Panc1 (cell line): Measurements from ENCODE around the gene BRI3BP. TPM values are rescaled to one million over a fixed set of nuclear protein-coding genes. Genes with fewer than 3 reads are reported as not detected.

Experiments used
- ATAC-seq: fragments of 200-7000 bp; cut with Tn5 transposase; 2 replicates; pipeline ENCODE4 v1.9.1; 2020; ENCODE audit warnings: mild to moderate bottlenecking, moderate library complexity
- BruUV-seq: library from RNA; stranded (reverse); fragments of 400-500 nt; replicated peaks from 2 replicates; lab custom pipeline; 2021; lab: Mats Ljungman, UMichigan
- CTCF ChIA-PET: fragments of 300-600 bp; sonication (Branson Sonifier 250); formaldehyde crosslinking; loops from one replicate; lab custom pipeline; 2022; ENCODE audit warnings: antibody characterized with exemption; lab: Charles Lee
- POLR2A ChIA-PET: fragments of 300-600 bp; sonication (Branson Sonifier 250); formaldehyde crosslinking; loops from one replicate; lab custom pipeline; 2022; ENCODE audit warnings: antibody characterized with exemption; lab: Charles Lee
- DNase-seq: peaks from one replicate; pipeline ENCODE4 v3.0.0-alpha.2; 2010; ENCODE audit warnings: low read depth, low spot score
- H3K27ac ChIP-seq: 2 replicates; pipeline ENCODE4 v1.5.1; 2011; ENCODE audit warnings: mild to moderate bottlenecking, low read length, inconsistent platforms
- H3K27me3 ChIP-seq: fragments of 200-500 bp; sonication (Bioruptor generic); 2 replicates; pipeline ENCODE4 v1.6.0; 2014; ENCODE audit warnings: low read length, inconsistent platforms; ENCODE audit not compliant: control insufficient read depth, insufficient read depth
- H3K36me3 ChIP-seq: fragments of 200-500 bp; sonication (Bioruptor generic); 2 replicates; pipeline ENCODE4 v1.5.1; 2014; ENCODE audit warnings: inconsistent platforms, mild to moderate bottlenecking, low read length, moderate library complexity; ENCODE audit not compliant: control insufficient read depth, insufficient read depth
- H3K4me1 ChIP-seq: 2 replicates; pipeline ENCODE4 v1.5.1; 2011; ENCODE audit warnings: inconsistent platforms, mild to moderate bottlenecking, low read length, moderate library complexity; ENCODE audit not compliant: control insufficient read depth, insufficient read depth
- H3K4me3 ChIP-seq, 2 experiments: 2 replicates each; pipeline ENCODE4 v1.5.1; 2011 to 2012; ENCODE audit warnings: low read depth in 2 of 2, low read length in 2 of 2, mild to moderate bottlenecking in 2 of 2, inconsistent platforms in 1 of 2, moderate library complexity in 1 of 2
- H3K9me3 ChIP-seq: fragments of 200-500 bp; sonication (Bioruptor generic); 2 replicates; pipeline ENCODE4 v1.5.1; 2014; ENCODE audit warnings: low read depth, mild to moderate bottlenecking, inconsistent platforms, low read length, moderate library complexity; ENCODE audit not compliant: control insufficient read depth, insufficient read depth
- POLR2AphosphoS5 ChIP-seq: IDR thresholded peaks from 2 replicates; pipeline ENCODE4 v1.6.1; 2012; ENCODE audit warnings: mild to moderate bottlenecking, low read depth, low read length, moderate library complexity
- REST ChIP-seq, 2 experiments: IDR thresholded peaks; 2 replicates each; pipeline ENCODE4 v1.6.1; 2011 to 2012; ENCODE audit warnings: low read depth in 2 of 2, control low read depth in 1 of 2, low read length in 1 of 2, mild to moderate bottlenecking in 1 of 2, moderate library complexity in 1 of 2; ENCODE audit not compliant: insufficient read depth in 1 of 2
- SIN3A ChIP-seq: IDR thresholded peaks from 2 replicates; pipeline ENCODE4 v1.6.1; 2012; ENCODE audit warnings: low read depth, mild to moderate bottlenecking, low read length, moderate library complexity, borderline replicate concordance; ENCODE audit not compliant: insufficient read depth
- TCF7L2 ChIP-seq: IDR thresholded peaks from 2 replicates; pipeline ENCODE4 v1.6.1; 2011; ENCODE audit warnings: mild to moderate bottlenecking, low read depth, low read length, inconsistent platforms
- in situ Hi-C: cut with HindIII; loops from 2 replicates; pipeline ENCODE4 v1.10.0; 2016; ENCODE audit warnings: low sequenced_read_pairs, low pct_unique_long_range_greater_than_20kb
- intact Hi-C: fragments of 100-400 bp; cut with micrococcal nuclease; formaldehyde crosslinking; loops from one replicate; pipeline ENCODE4 v1.10.0; 2022; ENCODE audit not compliant: unreplicated experiment
- total RNA-seq: library from RNA; stranded (reverse); gene quantifications from one replicate; pipeline ENCODE4 v1.2.1, GENCODE V29; 2021; ENCODE audit not compliant: unreplicated experiment
- TF ChIP-seq, protein P1 (sequence below): fragments of 450-650 bp; IDR thresholded peaks from 2 replicates; pipeline ENCODE4 v1.5.1; 2017; ENCODE audit warnings: mild to moderate bottlenecking

The BRI3BP gene
- total RNA-seq, 1 experiment from 2014 or later, result 35.1 TPM

DNA sequence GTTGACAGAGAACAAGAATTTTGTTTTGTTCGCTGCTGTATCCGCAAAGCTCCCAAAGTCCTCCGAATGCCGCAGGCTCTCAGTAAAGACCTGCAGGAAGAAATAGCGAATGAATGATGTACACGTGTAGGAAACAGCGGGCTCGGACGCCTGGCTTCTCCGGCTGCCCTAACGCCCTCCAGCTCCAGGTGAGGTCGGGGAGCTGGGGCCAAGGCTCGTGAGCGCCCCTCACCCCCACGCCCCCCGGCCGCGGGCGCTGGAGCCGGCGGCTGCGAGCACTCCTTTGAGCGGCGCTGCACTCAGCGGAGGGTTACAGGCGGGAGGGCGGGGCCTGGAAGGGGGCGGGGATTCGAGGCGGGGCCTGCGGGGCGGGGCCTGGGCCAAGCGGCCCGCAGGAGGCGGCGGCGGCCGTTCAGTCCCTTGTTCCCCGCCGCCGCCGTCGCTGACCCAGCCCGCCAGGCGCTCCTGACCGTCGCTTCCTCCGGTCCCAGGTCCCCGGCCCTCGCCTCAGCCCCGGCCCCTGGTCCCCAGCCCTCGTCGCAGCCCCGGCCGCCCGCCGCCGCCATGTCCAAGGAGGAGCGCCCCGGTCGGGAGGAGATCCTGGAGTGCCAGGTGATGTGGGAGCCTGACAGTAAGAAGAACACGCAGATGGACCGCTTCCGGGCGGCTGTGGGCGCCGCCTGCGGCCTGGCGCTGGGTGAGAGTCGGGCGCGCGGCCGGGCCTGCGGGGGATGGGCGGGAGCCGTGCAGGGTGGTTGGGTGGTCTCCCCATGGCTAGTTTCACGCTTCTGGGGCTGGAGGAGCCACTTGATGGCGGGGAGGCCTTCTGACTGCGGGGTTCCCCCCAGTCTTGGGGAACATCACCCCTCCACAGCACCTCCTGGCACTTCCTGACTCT lies 71.8 kb downstream of the BRI3BP start, which contains the start of gene AACS:
AACS (plus strand) TSS at position 415 of the 898 bp plus-strand sequence; CDS start at position 565, 150 bp downstream.
- BruUV-seq, result no TSS peak
- no peaks in the 10 kb centered on the region for H3K9me3 ChIP-seq
- ChIA-PET POLR2A (interaction anchor here (0.6 kb wide), 1 partner anchor 160 kb away, joined by 3 read pairs; no protein-coding TSS in a partner anchor), CTCF (interaction anchor here (1.0 kb wide), 1 partner anchor 72 kb away, joined by 3 read pairs; the partner anchor contains the start of gene BRI3BP)
- peak within 1 kb of the TSS; percentile 82 to 87 for H3K4me3 ChIP-seq
- in situ Hi-C loops (no loop called here), intact Hi-C loops (no loop called here)
- peak; percentile 54; the same call in 1 of the 2 replicates for TF ChIP-seq SIN3A
- no peak for TF ChIP-seq REST (IDR thresholded peaks at IDR 0.05; ENCODE audit: insufficient read depth in 1 of 2, low read depth in 2 of 2, low read length in 1 of 2)
- TF ChIP-seq POLR2AphosphoS5, result peak; percentile 47; the same call in 1 of the 2 replicates
- TF ChIP-seq, protein P1, sequence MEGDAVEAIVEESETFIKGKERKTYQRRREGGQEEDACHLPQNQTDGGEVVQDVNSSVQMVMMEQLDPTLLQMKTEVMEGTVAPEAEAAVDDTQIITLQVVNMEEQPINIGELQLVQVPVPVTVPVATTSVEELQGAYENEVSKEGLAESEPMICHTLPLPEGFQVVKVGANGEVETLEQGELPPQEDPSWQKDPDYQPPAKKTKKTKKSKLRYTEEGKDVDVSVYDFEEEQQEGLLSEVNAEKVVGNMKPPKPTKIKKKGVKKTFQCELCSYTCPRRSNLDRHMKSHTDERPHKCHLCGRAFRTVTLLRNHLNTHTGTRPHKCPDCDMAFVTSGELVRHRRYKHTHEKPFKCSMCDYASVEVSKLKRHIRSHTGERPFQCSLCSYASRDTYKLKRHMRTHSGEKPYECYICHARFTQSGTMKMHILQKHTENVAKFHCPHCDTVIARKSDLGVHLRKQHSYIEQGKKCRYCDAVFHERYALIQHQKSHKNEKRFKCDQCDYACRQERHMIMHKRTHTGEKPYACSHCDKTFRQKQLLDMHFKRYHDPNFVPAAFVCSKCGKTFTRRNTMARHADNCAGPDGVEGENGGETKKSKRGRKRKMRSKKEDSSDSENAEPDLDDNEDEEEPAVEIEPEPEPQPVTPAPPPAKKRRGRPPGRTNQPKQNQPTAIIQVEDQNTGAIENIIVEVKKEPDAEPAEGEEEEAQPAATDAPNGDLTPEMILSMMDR, result no peak
- peak; percentile 54; the same call in 1 of the 2 replicates for TF ChIP-seq TCF7L2
- no peak for DNase-seq
- ATAC-seq, result peak; percentile 97
- H3K36me3 ChIP-seq, result no peaks in the 10 kb centered on the region
- H3K4me1 ChIP-seq, result 0 out of 2 replicates have a peak, but pooled peaks cover 3% of the 10 kb centered on the region
- H3K27me3 ChIP-seq, result no peaks in the 10 kb centered on the region
- peak within 1 kb of the TSS; percentile 81 for H3K27ac ChIP-seq

GRCh38 chr12:125065919-125066570 lies 72.6 kb downstream of the BRI3BP start:
- peak overlapping the region; percentile 64 for H3K27ac ChIP-seq
- no peaks in the 10 kb centered on the region for H3K36me3 ChIP-seq
- no TSS peak for BruUV-seq
- no peak for DNase-seq
- intact Hi-C loops, result no loop called here
- no peak for TF ChIP-seq TCF7L2
- TF ChIP-seq SIN3A, result no peak
- TF ChIP-seq POLR2AphosphoS5, result no peak
- no peak for TF ChIP-seq REST (IDR thresholded peaks at IDR 0.05; ENCODE audit: insufficient read depth in 1 of 2, low read depth in 2 of 2, low read length in 1 of 2)
- TF ChIP-seq, protein P1, result no peak
- no peaks in the 10 kb centered on the region for H3K27me3 ChIP-seq
- no peaks in the 10 kb centered on the region for H3K9me3 ChIP-seq
- CTCF ChIA-PET, result no interaction called here
- H3K4me3 ChIP-seq, result peak overlapping the region; percentile 82 to 87
- no peak for ATAC-seq
- 0 out of 2 replicates have a peak, but pooled peaks cover 3% of the 10 kb centered on the region for H3K4me1 ChIP-seq
- POLR2A ChIA-PET, result no interaction called here
- in situ Hi-C loops, result no loop called here
